ENCODE results near the gene CCT2.
A peak's percentile ranks its signal among the peaks of the same experiment; 100 is the strongest.
"Not testable (repeated sequence)": the region's sequence is repeated elsewhere in the genome, so short reads cannot be mapped to it uniquely, and the experiment has no call there.

The CCT2 gene

GRCh38 chr12:69589082-69589481 is 3.8 kb downstream of the CCT2 start:
- no peak for DNase-seq (ENCODE audit: low read depth)

GRCh38 chr12:69595689-69596088 is 10.4 kb downstream of the CCT2 start:
- DNase-seq (ENCODE audit: low read depth), result no peak

- DNase-seq (ENCODE audit: low read depth), result no peak
These were observed 13.0 kb downstream of the CCT2 start for GRCh38 chr12:69598174-69598753.

- DNase-seq (ENCODE audit: low read depth), result no peak
These were observed 15.5 kb downstream of the CCT2 start for GRCh38 chr12:69600804-69601203.

GRCh38 chr12:69601962-69602685 is 16.9 kb downstream of the CCT2 start:
- no peak for DNase-seq (ENCODE audit: low read depth)

GRCh38 chr12:69602954-69603353 is 17.7 kb downstream of the CCT2 start:
- no peak for DNase-seq (ENCODE audit: low read depth)

GRCh38 chr12:69603556-69603955 is 18.3 kb downstream of the CCT2 start:
- not testable (repeated sequence) for DNase-seq (ENCODE audit: low read depth)

GRCh38 chr12:69604275-69604674 is 19.0 kb downstream of the CCT2 start:
- DNase-seq (ENCODE audit: low read depth), result not testable (repeated sequence)

- DNase-seq (ENCODE audit: low read depth), result no peak
These were observed 22.9 kb downstream of the CCT2 start for GRCh38 chr12:69608114-69608513.

- DNase-seq (ENCODE audit: low read depth), result no peak
These were observed 24.9 kb downstream of the CCT2 start for GRCh38 chr12:69610126-69610525.

GRCh38 chr12:69610729-69611128 is 25.5 kb downstream of the CCT2 start, which contains the start of gene LRRC10:
LRRC10 (minus strand) TSS chr12:69610907; CDS start chr12:69610838, 69 bp downstream.
- DNase-seq (ENCODE audit: low read depth), result no peak

- DNase-seq (ENCODE audit: low read depth), result no peak
These were observed 28.1 kb downstream of the CCT2 start for GRCh38 chr12:69613351-69613750.

GRCh38 chr12:69616025-69616424 is 30.8 kb downstream of the CCT2 start:
- DNase-seq (ENCODE audit: low read depth), result no peak

- no peak for DNase-seq (ENCODE audit: low read depth)
These were observed 33.8 kb downstream of the CCT2 start for GRCh38 chr12:69619050-69619449.

- no peak for DNase-seq (ENCODE audit: low read depth)
These were observed 34.8 kb downstream of the CCT2 start for GRCh38 chr12:69620077-69620476.

GRCh38 chr12:69620921-69621320 is 35.7 kb downstream of the CCT2 start:
- DNase-seq (ENCODE audit: low read depth), result no peak

GRCh38 chr12:69621551-69621950 is 36.3 kb downstream of the CCT2 start:
- no peak for DNase-seq (ENCODE audit: low read depth)

- no peak for DNase-seq (ENCODE audit: low read depth)
These were observed 38.7 kb downstream of the CCT2 start for GRCh38 chr12:69623970-69624369.

- no peak for DNase-seq (ENCODE audit: low read depth)
These were observed 42.2 kb downstream of the CCT2 start for GRCh38 chr12:69627501-69627900.

GRCh38 chr12:69630191-69630590 is 44.9 kb downstream of the CCT2 start:
- no peak for DNase-seq (ENCODE audit: low read depth)

- no peak for DNase-seq (ENCODE audit: low read depth)
These were observed 47.8 kb downstream of the CCT2 start for GRCh38 chr12:69633061-69633460.

GRCh38 chr12:69639400-69640016 is 54.2 kb downstream of the CCT2 start:
- DNase-seq (ENCODE audit: low read depth), result peak; percentile 39

GRCh38 chr12:69641546-69641945 is 56.3 kb downstream of the CCT2 start:
- DNase-seq (ENCODE audit: low read depth), result no peak

All from stimulated activated CD4-positive, alpha-beta T cell treated with anti-CD3 and anti-CD28 coated beads, Interleukin-2, amount 100 ng/mL, for 4 hours (primary cell).